C4-2B (cell line): Measurements from ENCODE around the gene SNTG2.

Source experiments
- CTCF ChIP-seq: fragments of 450-650 bp; conservative IDR thresholded peaks from 2 replicates; pipeline ENCODE4 v1.5.1; 2017; ENCODE audit warnings: mild to moderate bottlenecking
- ZFX ChIP-seq: fragments of 450-650 bp; IDR thresholded peaks from 2 replicates; pipeline ENCODE4 v1.6.1; 2017

GRCh38 chr2:981759-982158, 31.1 kb downstream of the SNTG2 start:
- no peak for TF ChIP-seq CTCF
- TF ChIP-seq ZFX: no peak
